Activated CD8-positive, alpha-beta T cell treated with anti-CD3 and anti-CD28 coated beads, Interleukin-2, amount 10 ng/mL, durations not matched to agents 7 days and 5 days (primary cell): Measurements from ENCODE around the gene L3HYPDH. TPM values are rescaled to one million over a fixed set of nuclear protein-coding genes. Genes with fewer than 3 reads are reported as not detected.

Source experiments
- ATAC-seq: fragments of 150-1000 bp; cut with Tn5 transposase; one replicate; pipeline ENCODE4 v1.10.0; 2021; ENCODE audit warnings: moderate library complexity
- CTCF ChIA-PET: fragments of 350-600 bp; sonication (Branson Sonifier 250); formaldehyde crosslinking; loops from one replicate; lab custom pipeline; 2021; ENCODE audit warnings: antibody characterized with exemption; lab: Charles Lee
- POLR2A ChIA-PET: fragments of 350-600 bp; sonication (Branson Sonifier 250); formaldehyde crosslinking; loops from one replicate; lab custom pipeline; 2021; ENCODE audit warnings: antibody characterized with exemption; lab: Charles Lee
- DNase-seq: peaks from one replicate; pipeline ENCODE4 v3.0.0-alpha.2; 2020
- H3K27ac Mint-ChIP-seq: one replicate; pipeline ENCODE4 v1.8.0; 2021; ENCODE audit warnings: mild to moderate bottlenecking, mixed read lengths
- H3K27me3 Mint-ChIP-seq: one replicate; pipeline ENCODE4 v1.8.0; 2021; ENCODE audit warnings: low read depth, mixed read lengths
- H3K36me3 Mint-ChIP-seq: one replicate; pipeline ENCODE4 v1.8.0; 2021; ENCODE audit warnings: low read depth, mixed read lengths
- H3K4me1 Mint-ChIP-seq: one replicate; pipeline ENCODE4 v1.8.0; 2021; ENCODE audit warnings: low read depth, mixed read lengths
- H3K4me3 Mint-ChIP-seq: one replicate; pipeline ENCODE4 v1.8.0; 2021; ENCODE audit warnings: mild to moderate bottlenecking, mixed read lengths
- H3K9me3 Mint-ChIP-seq: one replicate; pipeline ENCODE4 v1.8.0; 2022; ENCODE audit warnings: mixed read lengths; ENCODE audit not compliant: insufficient read depth
- total RNA-seq, 2 experiments: library from RNA; stranded (reverse); gene quantifications; one replicate each; pipeline ENCODE4 v1.2.3, GENCODE V29; 2021

L3HYPDH gene
- total RNA-seq, 2 experiments from 2014 or later: 17.6 to 17.7 TPM

DNA sequence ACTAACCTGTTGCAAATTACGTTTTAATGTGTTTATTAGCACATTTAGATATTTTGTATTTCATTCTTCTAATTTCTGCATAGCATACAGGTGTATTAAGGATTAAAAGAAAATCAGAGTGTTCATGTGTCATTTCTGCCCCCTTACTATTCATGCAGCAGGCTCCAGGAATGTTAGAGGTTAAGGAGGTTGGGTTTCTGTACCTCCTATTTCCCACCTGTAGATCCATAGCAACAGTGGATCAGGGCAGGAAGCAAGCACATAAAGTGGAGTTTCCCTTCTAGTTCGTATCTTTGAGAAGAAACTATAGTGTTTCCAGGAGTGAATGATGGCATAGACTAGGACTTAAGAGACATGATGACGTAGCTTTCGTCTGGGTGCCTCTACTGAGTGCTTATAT, 19.0 kb upstream of the L3HYPDH start:
- DNase-seq (no peak), ATAC-seq (no peak)
- POLR2A ChIA-PET: no interaction called here
- Mint-ChIP-seq H3K9me3 (no peaks in the 10 kb centered on the region), H3K27me3 (no peaks in the 10 kb centered on the region), H3K4me3 (no peak overlapping the region), H3K36me3 (peaks cover 21% of the 10 kb centered on the region), H3K4me1 (peaks cover 11% of the 10 kb centered on the region), H3K27ac (no peak overlapping the region)
- CTCF ChIA-PET: interaction anchor here (0.9 to 1.6 kb wide), 2 partner anchors 74 to 681 kb away, joined by 3 to 6 read pairs; no protein-coding TSS in a partner anchor

DNA sequence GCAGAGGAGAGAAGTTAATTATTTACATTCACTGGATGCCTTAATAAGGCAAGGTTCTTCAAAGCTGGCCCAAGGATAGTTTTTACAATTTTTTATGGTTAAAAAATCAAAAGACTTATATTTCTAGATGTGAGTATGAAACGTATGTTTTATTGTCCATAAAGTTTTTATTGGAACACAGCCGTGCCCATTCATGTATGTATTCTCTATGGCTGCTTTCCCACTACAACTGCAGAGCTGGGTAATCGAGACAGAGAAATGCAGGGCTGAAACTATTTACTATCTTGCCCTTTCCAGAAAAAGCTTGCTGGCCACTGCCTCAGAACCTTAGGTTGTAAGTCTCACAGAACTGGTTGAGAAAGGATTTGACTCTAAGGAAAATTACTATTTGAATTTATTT, 16.5 kb upstream of the L3HYPDH start:
- Mint-ChIP-seq H3K9me3 (no peaks in the 10 kb centered on the region), H3K4me3 (no peak overlapping the region), H3K27ac (no peak overlapping the region), H3K4me1 (peaks cover 11% of the 10 kb centered on the region), H3K27me3 (no peaks in the 10 kb centered on the region), H3K36me3 (peaks cover 32% of the 10 kb centered on the region)
- CTCF ChIA-PET: no interaction called here
- no peak for DNase-seq
- POLR2A ChIA-PET: interaction anchor here (1.1 kb wide), 1 partner anchor 22 kb away, joined by 3 read pairs; no protein-coding TSS in a partner anchor
- ATAC-seq: no peak

DNA sequence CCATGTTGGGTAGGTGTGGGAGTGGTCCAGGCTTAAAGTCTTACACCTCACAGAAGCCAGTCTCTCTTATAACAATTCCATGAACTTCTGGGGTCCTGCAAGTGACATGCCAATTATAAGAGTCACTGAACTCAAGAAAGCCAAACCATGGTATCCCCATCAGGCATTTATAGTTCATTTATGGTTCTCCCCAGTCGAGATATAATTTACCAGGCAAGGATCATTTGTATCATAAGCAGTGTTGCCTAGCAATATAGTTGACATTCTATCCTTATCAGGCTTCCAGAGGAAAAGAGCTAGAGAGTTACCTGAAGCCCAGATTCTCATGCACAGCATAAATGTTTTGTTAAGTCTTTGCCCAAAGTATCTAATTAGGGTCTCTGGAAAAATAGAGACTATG, 8.2 kb upstream of the L3HYPDH start:
- DNase-seq (no peak), ATAC-seq (no peak)
- H3K4me3 Mint-ChIP-seq: no peak overlapping the region
- H3K9me3 Mint-ChIP-seq: no peaks in the 10 kb centered on the region
- CTCF ChIA-PET: interaction anchor here (1.4 kb wide), 1 partner anchor 15 kb away, joined by 3 read pairs; no protein-coding TSS in a partner anchor
- peaks cover 29% of the 10 kb centered on the region for H3K4me1 Mint-ChIP-seq
- peaks cover 60% of the 10 kb centered on the region for H3K36me3 Mint-ChIP-seq
- no peak overlapping the region for H3K27ac Mint-ChIP-seq
- POLR2A ChIA-PET: interaction anchor here (0.8 to 1.5 kb wide), 2 partner anchors 8 to 10 kb away, joined by 3 to 4 read pairs; partner anchors contain the start of genes JKAMP and L3HYPDH
- no peaks in the 10 kb centered on the region for H3K27me3 Mint-ChIP-seq

DNA sequence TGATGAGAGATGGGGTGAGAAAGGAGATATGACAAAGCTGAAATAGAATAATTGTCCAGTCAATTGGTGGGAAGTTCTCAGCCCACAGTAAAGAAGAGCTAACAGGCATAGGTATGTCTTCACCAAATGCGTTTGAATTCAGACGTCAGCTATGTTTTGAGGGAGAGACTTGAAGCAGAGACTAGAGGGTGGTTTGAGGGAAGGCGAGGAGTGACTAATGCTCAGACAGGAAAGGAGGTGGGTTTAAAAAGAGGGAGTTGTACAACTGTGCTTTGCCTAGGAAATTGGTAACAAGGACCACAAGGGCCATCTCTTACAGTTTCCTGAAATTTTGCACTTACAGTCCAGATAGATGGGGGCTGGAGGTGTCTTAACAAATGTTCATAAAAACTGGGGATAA, 6.5 kb upstream of the L3HYPDH start:
- POLR2A ChIA-PET: no interaction called here
- H3K4me3 Mint-ChIP-seq: no peak overlapping the region
- H3K27ac Mint-ChIP-seq: no peak overlapping the region
- H3K36me3 Mint-ChIP-seq: peaks cover 52% of the 10 kb centered on the region
- ATAC-seq: no peak
- no peaks in the 10 kb centered on the region for H3K27me3 Mint-ChIP-seq
- no peak for DNase-seq
- CTCF ChIA-PET: no interaction called here
- peaks cover 34% of the 10 kb centered on the region for H3K4me1 Mint-ChIP-seq
- H3K9me3 Mint-ChIP-seq: no peaks in the 10 kb centered on the region

DNA sequence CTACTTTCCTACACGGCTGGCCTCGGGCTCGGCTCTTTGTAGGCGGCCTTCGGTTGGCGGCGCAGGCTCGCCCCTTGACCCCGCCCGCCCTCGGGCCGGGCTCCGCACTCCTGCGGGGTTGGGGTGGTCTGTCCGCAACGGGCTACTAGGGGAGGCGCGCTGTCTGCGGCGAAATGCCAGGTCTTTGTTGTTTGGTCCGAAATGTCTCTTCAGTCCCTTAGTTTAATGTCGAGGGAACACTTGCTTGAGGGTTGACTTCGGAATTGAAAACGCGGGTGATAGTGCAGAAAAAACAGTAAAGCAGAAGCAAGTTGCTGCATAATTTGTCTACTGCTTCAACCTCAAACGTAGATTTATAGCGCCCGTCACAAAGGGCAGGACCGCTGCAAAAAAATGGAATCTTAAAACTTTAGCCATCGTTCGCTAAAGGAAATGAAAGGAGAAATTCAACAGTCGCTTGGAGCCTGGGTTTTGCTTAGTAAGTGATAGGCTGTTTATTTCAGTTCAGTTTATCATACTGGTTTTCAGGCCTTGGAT, 499 bp upstream of the L3HYPDH start:
- POLR2A ChIA-PET: interaction anchor here (0.8 to 1.9 kb wide), 9 partner anchors 8 to 1057 kb away, joined by 3 to 9 read pairs (median 4); partner anchors contain the start of genes DAAM1, DHRS7, KIAA0586 and TIMM9
- Mint-ChIP-seq H3K27ac (peak overlapping the region; percentile 88), H3K27me3 (no peaks in the 10 kb centered on the region), H3K4me1 (peaks cover 59% of the 10 kb centered on the region), H3K4me3 (peak overlapping the region; percentile 85), H3K36me3 (peaks cover 30% of the 10 kb centered on the region), H3K9me3 (no peaks in the 10 kb centered on the region)
- CTCF ChIA-PET: interaction anchor here (0.6 to 2.5 kb wide), 12 partner anchors 10 to 699 kb away, joined by 3 to 14 read pairs (median 4); partner anchors contain the start of gene CCDC175
- DNase-seq (no peak), ATAC-seq (peak; percentile 73)

DNA sequence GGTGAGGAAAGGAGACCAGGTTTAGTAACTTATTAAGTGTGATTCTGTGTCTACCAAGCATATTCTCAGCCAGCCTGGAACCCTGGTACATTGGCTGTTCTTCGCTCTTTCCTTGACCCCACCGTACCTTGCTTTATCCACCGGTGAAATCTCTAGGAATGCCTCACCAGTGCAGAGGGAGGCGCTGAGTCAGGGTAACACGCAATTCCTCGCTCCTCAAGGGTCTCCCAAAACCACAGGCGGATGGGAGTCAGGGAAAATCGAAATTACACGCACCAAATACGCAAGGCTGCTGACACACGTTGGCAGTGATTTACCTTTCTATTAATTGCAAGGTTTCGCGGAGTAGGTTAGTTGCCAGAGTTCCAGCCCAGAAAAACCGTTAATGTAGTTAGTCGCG, 845 bp downstream of the L3HYPDH start:
- peak overlapping the region; percentile 88 for H3K27ac Mint-ChIP-seq
- ChIA-PET CTCF (interaction anchor here (1.2 to 2.5 kb wide), 7 partner anchors 8 to 294 kb away, joined by 3 to 14 read pairs (median 4); partner anchors contain the start of gene CCDC175), POLR2A (interaction anchor here (1.2 to 1.9 kb wide), 4 partner anchors 8 to 766 kb away, joined by 4 to 9 read pairs (median 6); partner anchors contain the start of genes DAAM1, DHRS7 and PPM1A)
- no peak for ATAC-seq
- no peaks in the 10 kb centered on the region for H3K9me3 Mint-ChIP-seq
- H3K36me3 Mint-ChIP-seq: peaks cover 24% of the 10 kb centered on the region
- no peak for DNase-seq
- H3K27me3 Mint-ChIP-seq: no peaks in the 10 kb centered on the region
- H3K4me3 Mint-ChIP-seq: peak overlapping the region; percentile 85
- H3K4me1 Mint-ChIP-seq: peaks cover 61% of the 10 kb centered on the region

DNA sequence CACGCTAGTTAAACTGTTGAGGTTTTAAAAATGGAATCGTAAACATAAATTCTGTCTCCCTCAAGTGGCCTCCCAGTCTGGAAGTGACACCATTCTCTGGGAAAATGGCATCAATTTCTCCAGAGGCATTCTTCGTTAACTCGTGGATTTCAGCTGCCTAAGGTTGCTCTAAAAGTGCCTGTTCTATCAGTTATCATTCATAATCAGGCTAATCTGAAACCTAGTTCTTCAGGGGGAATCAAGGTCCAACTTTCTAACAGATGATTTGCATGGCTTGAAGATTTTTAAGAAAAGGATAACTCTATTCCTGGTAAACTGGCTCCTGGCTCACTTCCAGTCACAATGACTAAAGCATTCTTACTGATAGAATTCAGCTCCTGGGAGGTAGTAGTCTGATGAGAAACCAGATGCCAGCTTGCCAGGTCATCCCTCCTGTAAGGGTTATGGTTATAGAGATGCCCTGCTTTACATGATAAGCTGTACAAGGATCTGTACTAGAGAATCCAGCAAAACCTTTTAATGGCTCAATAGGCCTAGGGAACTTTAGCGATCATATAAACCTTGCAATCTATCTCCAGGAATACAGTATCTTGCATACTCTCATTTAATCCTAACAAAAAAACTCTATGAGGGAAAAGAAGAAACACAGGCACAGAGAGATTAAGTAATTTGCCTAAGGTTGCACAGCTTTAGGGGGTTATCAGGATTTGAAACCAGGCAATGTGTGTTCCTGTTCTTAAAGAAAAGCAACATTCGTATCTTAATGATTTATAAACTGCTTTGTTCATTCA, 1.5 kb downstream of the L3HYPDH start:
- CTCF ChIA-PET: interaction anchor here (1.7 to 2.5 kb wide), 3 partner anchors 8 to 94 kb away, joined by 4 to 14 read pairs (median 4); partner anchors contain the start of gene CCDC175
- H3K4me1 Mint-ChIP-seq: peaks cover 62% of the 10 kb centered on the region
- no peak for DNase-seq

DNA sequence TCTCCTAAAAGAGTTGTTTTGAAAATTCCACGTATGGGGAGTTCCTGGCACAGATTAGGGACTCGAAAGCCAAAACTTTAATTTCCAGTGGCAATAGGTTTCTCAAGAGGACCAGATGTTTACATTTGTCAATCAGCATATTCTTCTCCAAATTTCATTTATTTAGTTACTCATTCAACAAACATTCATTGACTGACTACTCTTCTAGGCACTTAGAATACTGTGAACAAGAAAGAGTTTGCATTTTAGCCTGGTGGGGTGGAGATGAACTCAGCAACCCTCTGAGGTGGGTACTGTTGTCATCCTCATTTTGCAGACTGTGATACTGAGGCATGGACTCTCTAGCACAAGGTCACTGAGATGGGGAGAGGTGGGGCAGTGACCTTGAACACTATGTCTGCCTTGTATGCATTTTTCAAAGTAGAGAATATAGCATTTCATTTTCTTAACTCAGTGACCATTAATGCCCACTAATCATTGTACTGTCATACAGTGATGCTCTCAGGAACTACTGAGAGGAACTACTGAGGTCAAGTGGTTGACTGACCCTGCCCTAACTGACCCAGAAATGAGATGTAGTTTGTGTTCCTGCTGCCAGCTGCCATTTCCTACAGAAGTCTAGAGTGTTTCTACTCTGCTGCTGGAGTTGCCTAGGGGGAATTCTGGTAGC, 2.2 kb downstream of the L3HYPDH start:
- CTCF ChIA-PET: interaction anchor here (2.5 kb wide), 1 partner anchor 95 kb away, joined by 14 read pairs; the partner anchor contains the start of gene CCDC175
- peak overlapping the region; percentile 75 for H3K27ac Mint-ChIP-seq
- H3K4me1 Mint-ChIP-seq: peaks cover 60% of the 10 kb centered on the region
- POLR2A ChIA-PET: interaction anchor here (0.7 kb wide), 1 partner anchor 10 kb away, joined by 3 read pairs; no protein-coding TSS in a partner anchor
- ATAC-seq (no peak), DNase-seq (no peak)
- H3K4me3 Mint-ChIP-seq: peak overlapping the region; percentile 85
- peaks cover 23% of the 10 kb centered on the region for H3K36me3 Mint-ChIP-seq
- H3K27me3 Mint-ChIP-seq: no peaks in the 10 kb centered on the region
- no peaks in the 10 kb centered on the region for H3K9me3 Mint-ChIP-seq

More for the DNA sequence above, 1.5 kb downstream of the L3HYPDH start:
- no peaks in the 10 kb centered on the region for H3K27me3 Mint-ChIP-seq
- POLR2A ChIA-PET: interaction anchor here (0.7 to 1.7 kb wide), 3 partner anchors 9 to 766 kb away, joined by 3 to 9 read pairs (median 4); partner anchors contain the start of genes DHRS7 and PPM1A
- H3K4me3 Mint-ChIP-seq: peak overlapping the region; percentile 85
- H3K27ac Mint-ChIP-seq: peak overlapping the region; percentile 88
- peaks cover 23% of the 10 kb centered on the region for H3K36me3 Mint-ChIP-seq
- ATAC-seq: no peak
- H3K9me3 Mint-ChIP-seq: no peaks in the 10 kb centered on the region

DNA sequence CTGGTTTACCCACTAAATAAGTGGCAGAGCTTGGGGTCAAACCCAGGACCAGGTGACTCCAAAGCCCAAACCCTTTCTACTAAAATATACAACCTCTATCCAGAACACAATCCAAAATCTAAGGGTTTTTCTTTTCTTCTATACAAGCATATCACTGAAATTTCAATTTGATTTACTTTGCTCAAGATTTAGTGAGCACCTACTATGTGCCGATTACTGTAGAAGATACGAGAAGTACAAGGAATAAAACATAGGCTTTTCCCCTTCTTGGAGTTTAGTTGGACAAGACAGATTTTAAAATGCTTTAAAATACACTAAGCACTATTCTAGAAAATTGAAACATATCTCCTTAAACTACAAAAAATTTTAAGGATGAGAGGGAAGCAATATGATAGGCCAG, 2.8 kb downstream of the L3HYPDH start:
- peak overlapping the region; percentile 71 for H3K27ac Mint-ChIP-seq
- H3K4me1 Mint-ChIP-seq: peaks cover 63% of the 10 kb centered on the region
- ATAC-seq: no peak
- ChIA-PET POLR2A (interaction anchor here (0.9 kb wide), 1 partner anchor 768 kb away, joined by 3 read pairs; the partner anchor contains the start of gene PPM1A), CTCF (no interaction called here)
- peak overlapping the region; percentile 85 for H3K4me3 Mint-ChIP-seq
- no peaks in the 10 kb centered on the region for H3K9me3 Mint-ChIP-seq
- H3K36me3 Mint-ChIP-seq: peaks cover 28% of the 10 kb centered on the region
- H3K27me3 Mint-ChIP-seq: no peaks in the 10 kb centered on the region
- no peak for DNase-seq

DNA sequence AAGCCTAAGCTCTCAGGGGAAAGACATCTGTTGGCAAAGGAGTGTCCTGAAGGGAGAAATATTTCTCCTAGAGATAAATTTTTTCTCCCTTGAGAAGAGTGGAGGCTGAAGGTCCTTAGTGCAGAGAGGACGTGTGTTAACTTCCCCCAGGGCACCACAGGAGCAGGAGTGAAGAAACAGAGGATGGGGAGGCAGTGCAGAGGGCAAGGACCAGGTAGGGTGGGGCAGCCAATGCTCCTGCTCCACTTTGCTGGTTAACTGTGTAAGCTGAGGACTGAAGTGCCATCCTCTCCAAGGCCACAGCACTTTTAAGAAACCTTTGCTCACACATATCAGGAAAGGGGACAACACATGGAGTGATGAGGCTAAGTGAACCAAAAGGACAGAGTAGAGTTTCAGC, 4.0 kb downstream of the L3HYPDH start:
- DNase-seq: no peak
- CTCF ChIA-PET: no interaction called here
- Mint-ChIP-seq H3K4me3 (peak overlapping the region; percentile 85), H3K27ac (peak overlapping the region; percentile 83), H3K36me3 (peaks cover 29% of the 10 kb centered on the region), H3K27me3 (no peaks in the 10 kb centered on the region), H3K4me1 (peaks cover 54% of the 10 kb centered on the region), H3K9me3 (no peaks in the 10 kb centered on the region)
- POLR2A ChIA-PET: no interaction called here
- ATAC-seq: no peak

DNA sequence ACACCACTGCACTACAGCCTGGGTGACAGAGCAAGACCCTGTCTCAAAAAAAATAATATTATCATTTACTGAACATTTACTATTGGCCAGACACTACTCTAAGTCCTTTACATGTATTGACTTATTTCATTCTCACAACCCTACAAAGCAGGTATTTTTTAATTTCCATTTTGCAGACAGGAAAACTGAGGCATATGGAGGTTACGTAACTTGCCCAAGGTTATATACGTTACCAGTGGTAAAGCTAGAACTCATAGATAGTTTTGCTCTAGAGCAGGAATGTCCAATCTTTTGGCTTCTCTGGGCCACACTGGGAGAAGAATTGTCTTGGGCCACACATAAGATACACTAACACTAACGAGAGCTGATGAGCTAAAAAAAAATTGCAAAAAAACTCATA, 5.7 kb downstream of the L3HYPDH start:
- no peaks in the 10 kb centered on the region for H3K27me3 Mint-ChIP-seq
- no peak overlapping the region for H3K27ac Mint-ChIP-seq
- H3K4me1 Mint-ChIP-seq: peaks cover 54% of the 10 kb centered on the region
- H3K36me3 Mint-ChIP-seq: peaks cover 34% of the 10 kb centered on the region
- no peak overlapping the region for H3K4me3 Mint-ChIP-seq
- H3K9me3 Mint-ChIP-seq: no peaks in the 10 kb centered on the region
- ChIA-PET CTCF (interaction anchor here (1.0 kb wide), 1 partner anchor 16 kb away, joined by 3 read pairs; no protein-coding TSS in a partner anchor), POLR2A (interaction anchor here (0.9 to 1.1 kb wide), 2 partner anchors 13 to 22 kb away, joined by 3 to 6 read pairs; partner anchors contain the start of gene GPR135)
- DNase-seq (no peak), ATAC-seq (no peak)
